Activated B cell treated with CpG ODN at 0.5 μM for 24 hours (primary cell): ENCODE measurements around the gene PANX1. TPM values are rescaled to one million over a fixed set of nuclear protein-coding genes. Genes with fewer than 3 reads are reported as not detected.
"Not testable (repeated sequence)": the region's sequence is repeated elsewhere in the genome, so short reads cannot be mapped to it uniquely, and the experiment has no call there.

Source experiments
- ATAC-seq: fragments of 200-7000 bp; cut with Tn5 transposase; one replicate; pipeline ENCODE4 v1.10.0; 2021; ENCODE audit warnings: low read depth, mild to moderate bottlenecking, moderate library complexity
- CTCF ChIA-PET: fragments of 350-600 bp; sonication (Branson Sonifier 250); formaldehyde crosslinking; loops from one replicate; lab custom pipeline; 2021; ENCODE audit warnings: antibody characterized with exemption; lab: Charles Lee
- POLR2A ChIA-PET: fragments of 350-600 bp; sonication (Branson Sonifier 250); formaldehyde crosslinking; loops from one replicate; lab custom pipeline; 2021; ENCODE audit warnings: antibody characterized with exemption; lab: Charles Lee
- DNase-seq: peaks from one replicate; pipeline ENCODE4 v3.0.0; 2022
- H3K27ac Mint-ChIP-seq: one replicate; pipeline ENCODE4 v1.8.0; 2020; ENCODE audit warnings: mixed read lengths
- H3K27me3 Mint-ChIP-seq: one replicate; pipeline ENCODE4 v1.8.0; 2021; ENCODE audit warnings: mixed read lengths
- H3K36me3 Mint-ChIP-seq: one replicate; pipeline ENCODE4 v1.8.0; 2021; ENCODE audit warnings: low read depth, mixed read lengths
- H3K4me1 Mint-ChIP-seq: one replicate; pipeline ENCODE4 v1.8.0; 2021; ENCODE audit warnings: mixed read lengths
- H3K4me3 Mint-ChIP-seq: one replicate; pipeline ENCODE4 v1.8.0; 2020; ENCODE audit warnings: mild to moderate bottlenecking, mixed read lengths
- H3K9me3 Mint-ChIP-seq: one replicate; pipeline ENCODE4 v1.8.0; 2020; ENCODE audit warnings: mixed read lengths
- CTCF ChIP-seq: fragments of 200-600 bp; IDR thresholded peaks from one replicate; pipeline ENCODE4 v1.8.0; 2022; ENCODE audit warnings: antibody characterized with exemption, mild to moderate bottlenecking
- intact Hi-C: fragments of 100-400 bp; cut with micrococcal nuclease; formaldehyde crosslinking; loops from one replicate; pipeline ENCODE4 v1.15.1; 2024
- total RNA-seq: library from RNA; stranded (reverse); gene quantifications from 2 replicates; pipeline ENCODE4 v1.2.3, GENCODE V29; 2022

Gene PANX1
- total RNA-seq, 1 donor from 2014 or later, result 11.2 TPM

GRCh38 chr11:94151903-94152677, 23.4 kb downstream of the PANX1 start:
- H3K4me1 Mint-ChIP-seq, result peaks cover 71% of the 10 kb centered on the region
- H3K4me3 Mint-ChIP-seq, result no peak overlapping the region
- DNase-seq, result no peak

GRCh38 chr11:94152678-94153065, 24.0 kb downstream of the PANX1 start:
- intact Hi-C loops, result no loop called here
- CTCF ChIA-PET, result no interaction called here
- H3K4me1 Mint-ChIP-seq, result peaks cover 66% of the 10 kb centered on the region
- peak overlapping the region; percentile 57 for H3K27ac Mint-ChIP-seq
- POLR2A ChIA-PET, result no interaction called here
- no peak for DNase-seq
- TF ChIP-seq CTCF, result no peak
- no peak overlapping the region for H3K4me3 Mint-ChIP-seq
- ATAC-seq, result no peak
- peaks cover 18% of the 10 kb centered on the region for H3K36me3 Mint-ChIP-seq
- no peaks in the 10 kb centered on the region for H3K9me3 Mint-ChIP-seq
- no peaks in the 10 kb centered on the region for H3K27me3 Mint-ChIP-seq

More at GRCh38 chr11:94151903-94152677, 23.4 kb downstream of the PANX1 start:
- ATAC-seq, result peak; percentile 89
- Mint-ChIP-seq H3K36me3 (peaks cover 15% of the 10 kb centered on the region), H3K27me3 (no peaks in the 10 kb centered on the region), H3K27ac (peak overlapping the region; percentile 57), H3K9me3 (no peaks in the 10 kb centered on the region)
- CTCF ChIA-PET, result no interaction called here
- TF ChIP-seq CTCF, result no peak
- POLR2A ChIA-PET, result interaction anchor here (0.9 kb wide), 1 partner anchor 23 kb away, joined by 3 read pairs; the partner anchor contains the start of gene PANX1
- intact Hi-C loops, result loop anchor here (1.0 kb wide), 1 partner anchor 24 kb away; the partner anchor contains the start of gene PANX1

- ChIA-PET CTCF (no interaction called here), POLR2A (no interaction called here)
- intact Hi-C loops, result no loop called here
- Mint-ChIP-seq H3K4me1 (peaks cover 61% of the 10 kb centered on the region), H3K36me3 (peaks cover 22% of the 10 kb centered on the region), H3K9me3 (no peaks in the 10 kb centered on the region), H3K4me3 (no peak overlapping the region), H3K27ac (peak overlapping the region; percentile 2), H3K27me3 (no peaks in the 10 kb centered on the region)
- DNase-seq (no peak), ATAC-seq (no peak)
- no peak for TF ChIP-seq CTCF
These were observed 24.7 kb downstream of the PANX1 start for GRCh38 chr11:94153320-94153719.

- intact Hi-C loops, result no loop called here
- ATAC-seq (no peak), DNase-seq (no peak)
- CTCF ChIA-PET, result no interaction called here
- POLR2A ChIA-PET, result no interaction called here
- no peak for TF ChIP-seq CTCF
- no peaks in the 10 kb centered on the region for H3K9me3 Mint-ChIP-seq
- peaks cover 22% of the 10 kb centered on the region for H3K36me3 Mint-ChIP-seq
- H3K4me1 Mint-ChIP-seq, result peaks cover 56% of the 10 kb centered on the region
- no peak overlapping the region for H3K4me3 Mint-ChIP-seq
- peak overlapping the region; percentile 3 for H3K27ac Mint-ChIP-seq
- H3K27me3 Mint-ChIP-seq, result no peaks in the 10 kb centered on the region
These were observed 25.6 kb downstream of the PANX1 start for GRCh38 chr11:94154095-94154856.

GRCh38 chr11:94157339-94157738, 28.7 kb downstream of the PANX1 start:
- H3K27me3 Mint-ChIP-seq, POLR2A ChIA-PET, ATAC-seq, H3K27ac Mint-ChIP-seq, H3K4me3 Mint-ChIP-seq, H3K9me3 Mint-ChIP-seq, intact Hi-C loops, DNase-seq, CTCF ChIA-PET: not testable (repeated sequence)
- peaks cover 34% of the 10 kb centered on the region for H3K36me3 Mint-ChIP-seq
- peaks cover 48% of the 10 kb centered on the region for H3K4me1 Mint-ChIP-seq
